Activated T-cell treated with anti-CD3 and anti-CD28 coated beads for 48 hours (primary cell): ENCODE results near the gene PALLD.
A peak's percentile ranks its signal among the peaks of the same experiment; 100 is the strongest.
"Not testable (repeated sequence)": the region's sequence is repeated elsewhere in the genome, so short reads cannot be mapped to it uniquely, and the experiment has no call there.

Experiments
- DNase-seq: peaks from one replicate; pipeline ENCODE4 v3.0.0-alpha.2; 2020; ENCODE audit warnings: low read depth

PALLD gene

GRCh38 chr4:168491563-168491962, 5.3 kb upstream of the PALLD start:
- DNase-seq = no peak

- no peak for DNase-seq
Observed at GRCh38 chr4:168498251-168498650, 1.4 kb downstream of the PALLD start.

GRCh38 chr4:168499241-168499640, 2.4 kb downstream of the PALLD start:
- DNase-seq = no peak

GRCh38 chr4:168501407-168501806, 4.6 kb downstream of the PALLD start:
- no peak for DNase-seq

GRCh38 chr4:168502861-168503260, 6.0 kb downstream of the PALLD start:
- DNase-seq = no peak

DNA sequence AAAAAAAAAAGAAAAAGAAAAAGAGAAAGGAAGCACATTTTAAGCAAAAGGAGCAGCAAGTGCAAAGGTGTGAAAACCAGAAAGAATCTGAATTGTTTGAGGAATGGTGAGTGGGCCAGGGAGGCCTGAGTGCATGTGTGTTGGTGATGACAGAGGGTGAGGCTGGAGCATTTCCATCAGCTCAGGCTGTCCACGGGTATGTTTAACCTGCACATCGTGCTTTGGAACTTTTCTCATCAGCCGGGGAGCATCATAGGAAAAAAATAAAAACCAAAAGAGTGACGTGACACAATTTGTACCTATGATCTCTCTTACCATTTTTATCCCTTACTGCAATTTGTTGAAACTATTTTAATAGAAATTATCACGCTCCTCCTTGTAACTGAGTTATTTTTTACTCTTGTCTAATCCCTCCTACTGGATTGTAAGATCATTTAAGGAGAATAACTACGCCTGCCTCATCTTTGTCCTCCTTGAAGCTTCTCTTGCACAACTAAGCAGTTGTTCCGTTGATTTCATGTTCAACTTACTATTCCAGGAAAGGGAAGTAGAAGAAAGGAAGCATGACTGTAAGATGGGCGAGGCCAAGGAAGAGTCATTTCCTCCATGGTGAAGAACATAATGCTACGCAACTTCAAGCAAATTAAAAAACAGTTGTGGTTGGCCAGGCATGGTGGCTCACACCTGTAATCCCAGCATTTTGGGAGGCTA, 7.0 kb downstream of the PALLD start:
- no peak for DNase-seq

DNA sequence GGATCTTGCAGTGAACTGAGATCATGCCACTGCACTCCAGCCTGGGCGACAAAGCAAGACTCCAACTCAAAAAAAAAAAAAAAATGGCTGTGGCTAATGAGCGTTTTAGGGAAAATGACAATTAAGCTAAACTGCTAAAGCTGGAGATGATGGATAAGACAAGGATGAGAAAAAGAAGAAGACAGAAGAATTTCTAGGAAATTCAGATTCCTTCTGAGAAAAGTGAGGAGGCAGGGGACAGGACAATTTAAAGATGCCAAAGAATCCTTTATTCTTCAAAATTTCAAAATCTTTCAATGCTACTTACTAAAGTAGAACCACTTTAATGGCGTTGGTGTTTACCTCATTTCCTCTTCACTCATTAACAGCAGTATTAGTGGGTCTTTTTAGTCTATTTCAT, 7.7 kb downstream of the PALLD start:
- DNase-seq = no peak

GRCh38 chr4:168506014-168506413, 9.2 kb downstream of the PALLD start:
- no peak for DNase-seq

- DNase-seq = no peak
Observed at GRCh38 chr4:168507178-168507815, 10.4 kb downstream of the PALLD start.

DNA sequence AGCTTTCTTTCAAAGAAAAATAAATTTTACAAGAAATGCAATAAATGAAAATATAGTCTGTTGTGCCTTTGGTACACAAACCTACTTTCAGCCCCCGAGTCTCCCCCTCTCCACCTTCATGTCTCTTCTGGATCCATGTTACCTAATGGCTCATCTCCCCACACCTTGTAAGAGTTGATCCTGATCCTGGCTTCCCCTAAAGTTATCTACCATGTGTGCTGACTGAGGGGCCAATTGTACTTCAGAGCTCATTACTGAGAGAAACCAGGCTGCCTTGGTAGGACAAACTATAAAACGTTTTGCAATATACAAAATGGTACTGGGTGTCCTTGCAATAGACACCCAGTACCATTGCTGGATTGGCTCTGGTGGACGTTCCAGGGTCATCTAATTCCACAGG, 11.8 kb downstream of the PALLD start:
- DNase-seq = no peak

DNA sequence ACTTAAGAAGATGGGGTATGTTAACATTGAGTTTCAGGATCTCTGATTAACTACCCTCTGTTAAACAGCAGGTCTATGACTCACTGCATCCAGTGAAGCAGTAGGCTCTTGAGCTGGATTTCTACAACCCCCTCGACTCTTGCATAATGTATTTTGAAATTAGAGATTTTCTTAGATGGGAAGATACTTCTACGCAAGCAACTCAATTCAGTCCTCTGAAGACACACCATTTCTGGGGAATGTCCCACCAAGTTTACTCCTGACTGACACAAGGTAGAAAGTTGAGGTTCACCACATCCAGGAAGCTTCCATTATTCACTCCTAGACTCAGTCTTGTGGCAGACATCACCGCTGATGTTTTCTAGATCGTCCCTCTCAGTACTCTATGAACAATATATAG, 12.9 kb downstream of the PALLD start:
- no peak for DNase-seq

DNA sequence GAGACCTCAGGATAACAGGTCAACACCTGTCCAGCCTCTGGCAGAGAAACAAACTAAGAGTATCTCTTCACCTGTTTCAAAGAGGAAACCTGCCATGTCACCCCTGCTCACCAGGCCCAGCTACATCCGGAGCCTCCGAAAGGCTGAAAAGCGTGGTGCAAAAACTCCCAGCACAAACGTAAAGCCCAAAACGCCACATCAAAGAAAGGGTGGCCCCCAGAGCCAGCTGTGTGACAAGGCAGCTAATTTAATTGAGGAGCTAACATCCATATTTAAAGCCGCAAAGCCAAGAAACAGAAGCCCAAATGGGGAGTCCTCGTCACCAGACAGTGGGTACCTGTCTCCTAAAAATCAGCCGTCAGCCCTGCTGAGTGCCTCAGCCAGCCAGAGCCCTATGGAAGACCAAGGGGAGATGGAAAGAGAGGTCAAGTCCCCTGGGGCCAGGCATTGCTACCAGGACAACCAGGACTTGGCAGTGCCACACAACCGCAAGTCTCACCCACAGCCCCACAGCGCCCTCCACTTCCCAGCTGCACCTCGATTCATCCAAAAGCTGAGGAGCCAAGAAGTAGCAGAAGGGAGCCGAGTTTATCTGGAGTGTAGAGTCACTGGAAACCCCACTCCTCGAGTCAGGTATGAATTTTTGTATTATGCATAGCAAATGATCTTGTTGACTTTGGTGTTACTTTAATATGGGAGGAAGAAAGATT, 15.1 kb downstream of the PALLD start:
- peak; percentile 42 for DNase-seq

DNA sequence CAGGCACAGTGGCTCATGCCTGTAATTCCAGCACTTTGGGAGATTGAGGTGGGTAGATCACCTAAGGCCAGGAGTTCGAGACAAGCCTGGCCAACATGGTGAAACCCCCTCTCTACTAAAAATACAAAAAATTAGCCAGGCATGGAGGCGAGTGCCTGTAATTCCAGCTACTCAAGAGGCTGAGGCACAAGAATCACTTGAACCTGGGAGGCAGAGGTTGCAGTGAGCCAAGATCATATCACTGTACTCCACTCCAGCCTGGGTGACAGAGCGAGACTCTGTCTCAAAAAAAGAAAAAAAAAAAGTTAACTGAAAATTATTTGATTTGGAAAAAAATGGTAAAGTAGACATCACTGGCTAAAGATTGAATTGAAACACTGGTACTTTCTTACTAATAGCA, 17.0 kb downstream of the PALLD start:
- not testable (repeated sequence) for DNase-seq

DNA sequence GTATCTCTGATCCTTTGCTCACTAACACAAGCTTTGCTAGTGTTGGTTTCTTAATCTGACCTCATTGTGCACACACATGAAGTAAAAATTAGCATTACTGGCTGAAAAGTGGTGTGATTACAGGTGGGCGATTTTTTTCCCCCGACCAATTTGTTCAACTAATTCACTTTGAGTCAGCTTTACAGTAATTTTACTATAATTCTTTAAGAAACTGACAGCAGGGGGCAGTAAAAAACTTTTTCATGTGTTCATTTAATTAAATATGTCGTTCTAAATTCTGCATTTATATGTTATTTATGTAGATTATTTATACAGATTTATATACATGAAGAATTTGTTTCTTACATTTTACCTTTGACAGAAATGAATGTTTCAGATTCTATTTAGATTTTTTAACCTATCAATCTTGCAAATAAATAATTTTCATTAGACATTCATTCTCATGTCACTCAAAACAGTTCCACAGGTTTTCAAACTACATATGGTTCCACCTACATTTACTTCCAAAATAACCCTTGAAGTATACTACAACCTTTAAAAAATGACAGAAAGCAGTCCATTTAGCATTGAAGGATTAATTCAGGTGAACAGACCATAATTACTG, 17.5 kb downstream of the PALLD start:
- no peak for DNase-seq

DNA sequence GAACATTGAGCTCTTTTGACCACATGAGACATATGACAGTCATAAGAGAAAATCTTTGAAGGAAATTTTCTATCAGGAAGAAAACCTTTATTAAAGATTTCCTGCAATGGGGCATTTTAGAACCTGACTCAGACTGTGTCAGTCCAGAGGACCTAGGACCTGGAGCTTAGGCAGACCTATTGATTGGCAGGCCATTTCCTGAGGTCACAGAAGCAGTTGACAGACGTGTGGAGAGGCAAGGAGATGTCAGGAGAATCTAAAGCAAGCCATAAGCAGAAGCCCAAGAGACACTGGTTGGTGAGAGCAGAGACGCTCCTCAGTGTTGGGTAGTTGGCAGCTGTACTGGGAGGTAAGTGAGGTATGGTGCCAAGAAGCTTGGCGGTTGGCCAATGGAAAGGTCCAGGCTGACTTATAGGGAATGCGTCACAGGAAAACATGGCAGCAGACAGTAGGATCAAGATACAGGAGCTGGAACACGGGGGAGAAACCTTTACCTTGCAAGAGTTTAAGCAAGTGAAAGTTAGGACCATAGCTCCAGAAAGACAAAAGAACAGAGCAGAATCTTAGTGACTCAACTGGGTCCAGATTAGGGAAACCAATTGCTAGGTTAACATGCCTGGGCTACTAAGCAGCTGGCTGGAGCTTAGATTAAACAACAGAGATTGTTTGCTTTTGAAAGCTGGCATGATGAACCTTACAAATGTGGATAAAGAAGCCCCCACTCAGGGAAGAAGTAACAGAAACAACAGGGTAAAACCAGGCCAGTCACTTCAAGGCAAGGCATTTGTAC, 18.6 kb downstream of the PALLD start:
- DNase-seq = no peak

GRCh38 chr4:168516841-168517240, 20.0 kb downstream of the PALLD start:
- no peak for DNase-seq

- DNase-seq = no peak
Observed at GRCh38 chr4:168519576-168519975, 22.7 kb downstream of the PALLD start.

DNA sequence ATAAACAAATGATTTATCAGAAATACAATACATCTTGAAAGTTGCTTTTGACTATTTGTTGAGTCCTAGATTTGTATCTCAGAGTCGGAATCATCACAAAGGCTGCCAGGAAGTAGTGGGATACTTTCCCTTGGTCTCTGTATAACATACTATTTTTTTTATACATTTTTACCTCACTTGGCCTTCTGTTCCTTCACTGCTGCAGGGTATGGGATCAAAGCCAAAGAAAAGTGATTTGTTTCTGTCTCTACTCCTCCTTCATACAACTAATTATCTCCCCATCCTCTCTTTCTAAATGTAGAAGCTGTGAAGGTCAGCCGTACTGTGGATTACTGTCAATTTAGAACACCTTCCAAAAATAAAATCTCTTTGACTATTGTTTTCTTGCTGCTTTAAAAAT, 24.9 kb downstream of the PALLD start:
- DNase-seq = no peak

DNA sequence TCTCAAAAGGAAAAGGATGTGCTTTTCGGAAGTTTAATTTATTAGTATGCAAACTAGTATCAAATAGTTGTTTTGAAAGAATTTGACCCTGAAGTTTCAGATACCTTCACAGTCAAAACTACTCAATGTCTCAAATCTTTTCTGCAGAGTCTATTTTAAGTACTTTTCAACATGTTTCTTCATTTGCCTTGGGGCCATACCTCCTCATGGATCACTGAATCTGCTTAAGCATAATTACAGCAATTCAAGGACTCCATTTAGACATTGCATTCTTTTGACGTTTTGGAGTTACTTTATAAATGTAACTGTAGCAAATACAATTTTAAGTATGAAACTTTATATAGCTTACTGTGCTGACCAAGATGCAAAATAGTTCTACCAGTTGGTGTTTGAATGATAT, 25.5 kb downstream of the PALLD start:
- DNase-seq = no peak

DNA sequence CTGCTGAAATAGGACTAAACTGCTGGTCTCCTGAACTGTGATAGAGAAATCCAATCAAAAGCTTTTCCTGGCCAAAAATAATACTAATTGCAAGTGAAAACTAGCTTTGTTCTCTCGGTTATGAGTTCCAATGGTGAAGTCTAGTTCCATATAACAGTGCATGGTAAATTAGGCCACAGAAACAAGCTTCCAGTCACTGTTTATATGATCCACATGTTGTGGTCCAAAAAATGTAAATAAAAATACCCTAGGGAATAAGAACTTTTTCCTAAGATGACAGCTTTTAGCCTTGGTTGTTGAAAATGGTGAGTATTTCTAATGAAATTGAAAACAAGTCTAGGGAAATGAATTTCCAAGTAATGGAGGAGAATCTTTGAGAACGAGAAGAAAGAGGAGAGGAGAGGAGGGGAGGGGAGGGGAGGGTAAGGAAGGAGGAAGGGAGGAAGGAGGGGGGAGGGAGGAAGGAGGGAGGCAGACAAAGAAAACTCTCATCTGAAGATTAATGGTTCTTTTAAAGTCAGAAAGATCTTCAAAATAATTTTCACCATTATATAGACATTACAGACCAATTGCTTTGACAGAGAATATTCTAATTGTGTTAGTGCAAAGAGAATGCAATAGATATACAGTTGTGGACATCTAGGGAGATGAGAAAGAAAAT, 26.1 kb downstream of the PALLD start:
- DNase-seq = no peak

DNA sequence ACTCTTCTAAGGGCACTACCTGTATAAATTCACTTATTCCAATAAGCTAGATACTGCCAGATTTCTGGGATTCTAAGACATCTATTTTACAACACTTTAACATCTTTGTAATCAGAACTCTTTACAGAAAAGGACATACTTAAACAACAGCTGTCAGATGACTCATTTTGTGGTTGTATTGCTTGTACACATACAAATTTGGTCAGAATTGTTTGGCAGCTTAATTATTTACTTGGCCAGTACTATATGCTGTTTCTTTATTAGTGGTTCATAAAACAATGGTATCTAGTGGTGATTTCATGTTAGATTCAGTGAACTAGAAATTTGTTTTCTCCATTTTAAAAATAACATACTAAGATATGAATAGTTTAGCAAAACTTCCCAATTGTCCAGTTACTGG, 27.2 kb downstream of the PALLD start:
- DNase-seq = no peak

DNA sequence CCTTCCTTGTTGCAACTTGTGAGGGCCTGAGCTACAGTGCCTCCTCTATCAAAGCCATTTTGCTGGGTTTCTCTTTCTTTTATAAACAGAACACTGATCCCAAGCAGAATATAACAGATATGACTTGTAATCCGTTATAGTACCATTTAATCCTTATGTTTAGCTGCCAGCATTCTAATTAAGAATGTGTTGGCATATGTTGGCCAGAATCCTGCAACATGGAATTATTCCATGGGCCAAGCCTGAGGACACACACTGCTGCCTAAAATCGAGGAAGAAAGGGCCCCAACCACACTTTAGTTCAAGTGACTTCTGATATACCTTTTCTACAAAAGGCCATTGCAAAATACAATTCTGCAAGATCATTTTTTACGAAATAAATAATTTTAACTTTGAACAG, 28.0 kb downstream of the PALLD start:
- DNase-seq = no peak
